Large intestine (tissue), 3 donors: ENCODE measurements around the gene SEC16B. TPM values are rescaled to one million over a fixed set of nuclear protein-coding genes. Genes with fewer than 3 reads are reported as not detected.
A peak's percentile ranks its signal among the peaks of the same experiment; 100 is the strongest.

ENCODE experiments used
- DNase-seq, 2 donors: peaks; one replicate each; pipeline versions ENCODE4 v3.0.0 to v3.0.0-alpha.2; 2013
- H3K27ac ChIP-seq: one replicate; pipeline ENCODE4 v1.5.1; 2013; ENCODE audit warnings: low read length
- H3K27me3 ChIP-seq: 2 replicates; pipeline ENCODE4 v1.6.1; 2013; ENCODE audit warnings: low read length; ENCODE audit not compliant: control insufficient read depth, insufficient read depth
- H3K36me3 ChIP-seq: 2 replicates; pipeline ENCODE4 v1.6.1; 2013; ENCODE audit warnings: low read length; ENCODE audit not compliant: control insufficient read depth, insufficient read depth
- H3K4me1 ChIP-seq: one replicate; pipeline ENCODE4 v1.6.1; 2013; ENCODE audit warnings: low read length; ENCODE audit not compliant: control insufficient read depth, insufficient read depth
- H3K4me3 ChIP-seq: one replicate; pipeline ENCODE4 v1.5.1; 2013; ENCODE audit warnings: low read length
- H3K9me3 ChIP-seq: one replicate; pipeline ENCODE4 v1.6.1; 2013; ENCODE audit warnings: mild to moderate bottlenecking, low read depth, low read length, moderate library complexity; ENCODE audit not compliant: control insufficient read depth
- WGBS: methylation state at CpG from one replicate; pipeline ENCODE4 v1.1.5; 2013; ENCODE audit warnings: low lambda C conversion rate; ENCODE audit not compliant: insufficient coverage; 5-methylcytosine and 5-hydroxymethylcytosine counted together
- polyA plus RNA-seq: library from polyadenylated mRNA; unstranded; fragments of 120-200 nt; gene quantifications from one replicate; pipeline ENCODE4 v1.2.1, GENCODE V29; 2013

The SEC16B gene
- polyA plus RNA-seq, 1 donor, result 23.7 TPM

DNA sequence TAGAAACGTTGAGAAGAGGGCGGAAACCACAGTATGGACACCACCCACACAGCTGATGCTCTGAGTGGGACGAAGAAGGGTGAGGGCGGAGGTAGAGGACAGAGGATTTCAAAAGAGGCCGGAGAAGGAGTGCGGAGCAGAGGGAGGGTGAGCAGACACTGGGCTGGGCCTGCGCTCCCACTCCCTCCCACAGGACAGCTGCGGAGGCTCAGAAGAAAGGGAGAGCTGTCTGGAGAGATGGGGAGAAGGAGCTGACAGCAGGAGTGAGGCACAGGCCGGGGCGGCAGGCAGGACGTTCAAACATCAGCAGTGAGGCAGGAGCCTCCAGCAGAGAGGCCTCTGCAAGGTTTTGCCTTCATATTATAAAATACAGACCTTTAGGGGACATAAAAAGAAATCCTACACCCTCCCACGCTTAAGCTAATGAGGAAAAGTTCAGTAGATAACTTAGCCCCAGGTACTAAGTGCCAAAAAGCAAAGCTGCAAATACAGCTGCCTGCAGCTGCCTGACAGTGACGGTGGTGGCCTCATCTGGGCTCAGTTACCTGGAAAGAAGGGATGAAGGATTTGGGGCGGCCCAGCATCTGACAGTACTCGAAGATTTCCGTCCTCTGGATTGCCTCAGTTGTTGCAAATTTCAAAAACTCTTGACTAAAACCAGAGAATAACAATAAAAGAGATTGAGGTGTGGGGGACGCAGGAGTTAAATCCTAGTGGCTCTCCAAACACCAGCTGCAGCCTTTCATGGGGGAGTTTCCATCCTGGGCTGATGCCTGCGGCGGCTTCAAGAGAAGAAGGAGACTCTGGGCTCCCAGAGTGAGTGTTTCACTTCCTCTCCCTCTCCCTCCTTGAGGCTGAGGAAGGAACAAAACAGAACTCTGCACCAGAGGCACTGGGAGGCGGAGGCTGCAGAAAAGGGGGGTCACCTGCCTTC, 25.6 kb downstream of the SEC16B start:
- H3K27me3 ChIP-seq, result no peaks in the 10 kb centered on the region
- H3K9me3 ChIP-seq, result no peaks in the 10 kb centered on the region
- WGBS, result 70% methylated on average over 2 of the region's 20 CpGs
- DNase-seq, result peak in 1 of 2 donors; percentile 13
- no peak overlapping the region for H3K27ac ChIP-seq
- H3K36me3 ChIP-seq, result peaks cover 65% of the 10 kb centered on the region
- H3K4me3 ChIP-seq, result no peak overlapping the region
- H3K4me1 ChIP-seq, result peaks cover 3% of the 10 kb centered on the region

DNA sequence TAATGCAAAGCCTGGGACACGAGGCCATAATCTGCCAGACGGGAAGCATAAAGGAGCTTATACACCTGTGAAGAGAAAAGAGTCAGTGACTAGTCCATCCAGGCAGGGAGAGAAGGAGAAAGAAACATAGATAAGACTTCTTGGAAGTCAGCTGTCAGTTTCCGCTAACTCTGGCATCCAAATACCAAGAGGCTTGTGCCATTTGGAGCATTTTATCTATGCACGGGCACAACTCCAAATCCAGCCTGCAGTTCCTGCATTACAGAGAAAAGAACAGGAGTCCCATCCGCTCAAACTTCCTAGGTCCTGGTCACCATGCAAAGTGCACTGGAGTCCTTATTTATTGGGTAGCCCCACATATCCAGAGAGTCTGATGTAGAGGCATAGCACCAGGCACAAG, 27.9 kb downstream of the SEC16B start:
- peaks cover 78% of the 10 kb centered on the region for H3K36me3 ChIP-seq
- peaks cover 3% of the 10 kb centered on the region for H3K4me1 ChIP-seq
- no peak overlapping the region for H3K27ac ChIP-seq
- no peak overlapping the region for H3K4me3 ChIP-seq
- no peaks in the 10 kb centered on the region for H3K9me3 ChIP-seq
- DNase-seq, result no peak
- 100% methylated on average over 1 of the region's 5 CpGs for WGBS
- no peaks in the 10 kb centered on the region for H3K27me3 ChIP-seq

DNA sequence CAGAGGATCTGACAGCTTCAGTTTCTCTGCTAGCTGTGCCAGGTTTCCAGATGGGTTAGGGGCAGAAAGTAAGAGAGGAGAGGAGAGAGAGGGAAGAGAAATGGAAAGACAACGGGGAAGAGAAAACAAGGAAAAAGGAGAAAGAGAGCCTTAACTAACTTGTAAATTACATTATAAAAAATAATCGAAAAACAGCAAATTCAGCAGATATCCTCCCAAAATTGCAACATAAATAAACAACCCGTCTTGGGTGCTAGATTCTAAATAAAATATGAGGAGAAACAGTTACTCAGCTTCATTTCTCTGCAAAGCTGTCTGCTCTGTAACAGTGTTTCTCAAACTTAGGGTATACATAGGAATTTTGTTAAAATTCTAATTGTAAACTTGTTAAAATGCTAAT, 29.2 kb downstream of the SEC16B start:
- Histone ChIP-seq H3K4me1 (peaks cover under 1% of the 10 kb centered on the region), H3K4me3 (no peak overlapping the region), H3K27ac (no peak overlapping the region), H3K36me3 (peaks cover 81% of the 10 kb centered on the region), H3K9me3 (no peaks in the 10 kb centered on the region), H3K27me3 (no peaks in the 10 kb centered on the region)
- DNase-seq, result no peak
- 100% methylated on average over 2 of the region's 3 CpGs for WGBS

DNA sequence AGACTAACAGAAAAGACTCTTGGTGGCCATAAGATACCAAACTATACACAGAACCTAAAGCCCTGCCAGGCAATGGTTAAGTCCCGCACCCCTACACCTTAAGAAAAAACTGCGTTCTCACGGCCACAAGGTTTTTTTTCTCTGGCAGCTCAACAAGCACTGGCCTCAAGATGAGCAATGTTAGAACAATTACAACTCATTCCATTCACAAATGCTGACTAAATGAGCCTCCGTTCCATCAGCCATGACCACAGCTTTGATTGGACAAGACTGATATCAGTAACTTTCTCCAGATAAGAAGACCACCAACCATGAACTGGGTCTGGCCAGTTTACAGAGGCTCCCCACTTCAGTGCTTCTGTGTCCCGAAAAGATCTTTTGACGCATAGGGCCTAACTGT, 31.9 kb downstream of the SEC16B start:
- no peak for DNase-seq
- H3K9me3 ChIP-seq, result no peaks in the 10 kb centered on the region
- H3K4me1 ChIP-seq, result no peaks in the 10 kb centered on the region
- 100% methylated on average over 1 of the region's 6 CpGs for WGBS
- H3K4me3 ChIP-seq, result no peak overlapping the region
- peaks cover 71% of the 10 kb centered on the region for H3K36me3 ChIP-seq
- H3K27me3 ChIP-seq, result no peaks in the 10 kb centered on the region
- H3K27ac ChIP-seq, result no peak overlapping the region

DNA sequence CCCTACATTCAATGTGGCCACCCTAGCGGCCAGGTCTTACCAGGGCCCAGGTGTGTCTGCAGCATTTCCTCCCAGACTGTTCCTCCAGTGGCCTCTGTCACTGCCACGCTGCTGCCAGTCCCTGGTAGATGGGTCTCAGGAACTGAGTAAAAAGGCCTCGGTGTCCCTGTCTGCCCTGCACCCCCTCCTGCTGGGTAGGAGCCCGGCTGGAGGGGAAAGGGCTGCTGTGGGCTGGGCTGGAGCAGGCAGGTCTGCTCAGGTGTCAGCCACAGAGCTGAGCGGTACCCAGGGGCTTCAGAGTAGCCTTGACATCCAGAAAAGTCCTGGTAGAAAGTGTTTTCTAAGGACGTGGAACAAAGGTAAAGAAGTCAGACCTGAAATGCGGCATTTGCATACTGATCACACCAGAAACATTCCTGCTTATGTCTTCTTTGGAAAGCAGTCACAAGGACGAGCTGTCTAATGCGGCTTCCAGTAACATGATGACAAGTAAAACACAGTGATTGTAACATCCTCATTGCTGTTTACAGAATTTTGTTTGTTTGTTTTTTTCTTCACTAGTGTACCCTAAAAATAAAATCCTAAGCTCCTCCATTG, 32.6 kb downstream of the SEC16B start:
- H3K4me3 ChIP-seq, result no peak overlapping the region
- peaks cover 71% of the 10 kb centered on the region for H3K36me3 ChIP-seq
- no peak for DNase-seq
- no peaks in the 10 kb centered on the region for H3K4me1 ChIP-seq
- H3K27me3 ChIP-seq, result no peaks in the 10 kb centered on the region
- WGBS, result 70% methylated on average over 2 of the region's 9 CpGs
- no peaks in the 10 kb centered on the region for H3K9me3 ChIP-seq
- no peak overlapping the region for H3K27ac ChIP-seq

DNA sequence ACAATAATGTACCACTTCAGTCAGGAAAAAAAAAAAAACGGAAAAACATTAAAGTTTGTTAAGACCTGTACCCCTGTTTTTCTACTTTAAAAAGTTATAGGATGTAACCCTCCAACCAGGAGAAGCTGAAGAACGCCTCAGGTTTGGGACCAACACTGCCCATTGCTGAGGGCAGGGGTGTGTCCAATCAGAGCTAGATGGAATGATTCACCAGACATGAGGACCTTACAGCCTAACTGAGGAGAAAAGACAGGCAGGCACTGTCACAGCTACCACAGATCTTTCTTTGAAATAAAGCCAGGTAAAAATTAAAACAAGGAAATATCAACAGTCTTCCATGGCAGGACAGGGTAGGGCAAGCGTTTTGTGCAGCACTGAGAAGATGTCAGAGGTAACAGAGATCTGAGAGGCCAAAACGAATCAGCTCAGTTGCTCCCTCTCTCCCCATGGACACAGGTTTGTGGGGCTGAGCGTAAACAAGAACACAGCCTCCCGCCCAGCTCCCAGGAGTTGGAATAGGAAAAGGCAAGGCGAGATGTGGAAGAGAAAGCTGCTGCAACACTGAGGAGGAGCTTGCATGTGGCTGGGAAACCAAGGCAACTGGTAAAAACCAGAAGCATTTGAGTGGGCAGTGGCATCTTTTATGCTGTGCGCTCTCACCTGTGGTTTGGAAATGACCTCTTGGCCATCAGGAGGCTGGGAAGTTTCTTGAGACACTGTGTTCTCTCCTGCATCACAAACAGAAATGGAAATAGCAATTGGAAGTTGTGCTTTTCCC, 34.0 kb downstream of the SEC16B start:
- Histone ChIP-seq H3K4me3 (no peak overlapping the region), H3K4me1 (no peaks in the 10 kb centered on the region), H3K27ac (no peak overlapping the region), H3K36me3 (peaks cover 65% of the 10 kb centered on the region), H3K9me3 (no peaks in the 10 kb centered on the region), H3K27me3 (no peaks in the 10 kb centered on the region)
- DNase-seq, result no peak
- no CpG with 5 or more reads among the region's 8 CpGs for WGBS

GRCh38 chr1:177934927-177935326, 34.9 kb downstream of the SEC16B start:
- H3K27ac ChIP-seq, result no peak overlapping the region
- no peak overlapping the region for H3K4me3 ChIP-seq
- no peaks in the 10 kb centered on the region for H3K9me3 ChIP-seq
- no peak for DNase-seq
- H3K27me3 ChIP-seq, result no peaks in the 10 kb centered on the region
- whole genome bisulfite sequencing, result no CpG with 5 or more reads among the region's 3 CpGs
- H3K36me3 ChIP-seq, result peaks cover 62% of the 10 kb centered on the region
- H3K4me1 ChIP-seq, result no peaks in the 10 kb centered on the region

GRCh38 chr1:177934461-177934860, 35.4 kb downstream of the SEC16B start:
- 83% methylated on average over 1 of the region's 3 CpGs for WGBS

DNA sequence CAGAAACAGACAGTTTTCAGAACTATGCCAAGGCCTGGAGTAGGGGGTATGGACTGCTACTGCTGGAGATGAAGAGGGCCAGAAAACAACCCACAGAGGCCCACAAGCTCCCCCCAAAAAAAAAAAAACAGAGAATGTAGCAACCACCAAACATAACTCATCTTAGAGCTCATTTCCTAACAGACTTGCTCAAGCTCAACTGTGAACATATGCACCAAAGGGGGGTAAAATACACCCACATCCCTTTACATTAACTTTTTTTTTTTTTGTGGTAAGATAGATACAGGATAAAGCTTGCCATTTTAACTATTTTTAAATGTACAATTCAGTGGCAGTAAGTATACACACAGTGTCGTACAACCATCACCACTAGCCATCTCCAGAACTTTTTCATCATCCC, 36.0 kb downstream of the SEC16B start:
- Histone ChIP-seq H3K36me3 (peaks cover 65% of the 10 kb centered on the region), H3K9me3 (no peaks in the 10 kb centered on the region), H3K4me1 (no peaks in the 10 kb centered on the region), H3K27me3 (no peaks in the 10 kb centered on the region), H3K27ac (no peak overlapping the region), H3K4me3 (no peak overlapping the region)
- 100% methylated on average over 1 of the region's 1 CpG for WGBS
- DNase-seq, result no peak

More at GRCh38 chr1:177934461-177934860, 35.4 kb downstream of the SEC16B start:
- Histone ChIP-seq H3K36me3 (peaks cover 64% of the 10 kb centered on the region), H3K9me3 (no peaks in the 10 kb centered on the region), H3K4me3 (no peak overlapping the region), H3K27me3 (no peaks in the 10 kb centered on the region), H3K4me1 (no peaks in the 10 kb centered on the region), H3K27ac (no peak overlapping the region)
- DNase-seq, result no peak

- WGBS, result 90% methylated on average over 2 of the region's 8 CpGs
- no peaks in the 10 kb centered on the region for H3K27me3 ChIP-seq
- no peak overlapping the region for H3K4me3 ChIP-seq
- H3K36me3 ChIP-seq, result peaks cover 52% of the 10 kb centered on the region
- no peak overlapping the region for H3K27ac ChIP-seq
- H3K4me1 ChIP-seq, result no peaks in the 10 kb centered on the region
- no peak for DNase-seq
- no peaks in the 10 kb centered on the region for H3K9me3 ChIP-seq
Observed at GRCh38 chr1:177932123-177932522, 37.7 kb downstream of the SEC16B start.
